ENCODE data around the gene KIF21A. TPM values are rescaled to one million over a fixed set of nuclear protein-coding genes. Genes with fewer than 3 reads are reported as not detected.

Gene KIF21A, protein sequence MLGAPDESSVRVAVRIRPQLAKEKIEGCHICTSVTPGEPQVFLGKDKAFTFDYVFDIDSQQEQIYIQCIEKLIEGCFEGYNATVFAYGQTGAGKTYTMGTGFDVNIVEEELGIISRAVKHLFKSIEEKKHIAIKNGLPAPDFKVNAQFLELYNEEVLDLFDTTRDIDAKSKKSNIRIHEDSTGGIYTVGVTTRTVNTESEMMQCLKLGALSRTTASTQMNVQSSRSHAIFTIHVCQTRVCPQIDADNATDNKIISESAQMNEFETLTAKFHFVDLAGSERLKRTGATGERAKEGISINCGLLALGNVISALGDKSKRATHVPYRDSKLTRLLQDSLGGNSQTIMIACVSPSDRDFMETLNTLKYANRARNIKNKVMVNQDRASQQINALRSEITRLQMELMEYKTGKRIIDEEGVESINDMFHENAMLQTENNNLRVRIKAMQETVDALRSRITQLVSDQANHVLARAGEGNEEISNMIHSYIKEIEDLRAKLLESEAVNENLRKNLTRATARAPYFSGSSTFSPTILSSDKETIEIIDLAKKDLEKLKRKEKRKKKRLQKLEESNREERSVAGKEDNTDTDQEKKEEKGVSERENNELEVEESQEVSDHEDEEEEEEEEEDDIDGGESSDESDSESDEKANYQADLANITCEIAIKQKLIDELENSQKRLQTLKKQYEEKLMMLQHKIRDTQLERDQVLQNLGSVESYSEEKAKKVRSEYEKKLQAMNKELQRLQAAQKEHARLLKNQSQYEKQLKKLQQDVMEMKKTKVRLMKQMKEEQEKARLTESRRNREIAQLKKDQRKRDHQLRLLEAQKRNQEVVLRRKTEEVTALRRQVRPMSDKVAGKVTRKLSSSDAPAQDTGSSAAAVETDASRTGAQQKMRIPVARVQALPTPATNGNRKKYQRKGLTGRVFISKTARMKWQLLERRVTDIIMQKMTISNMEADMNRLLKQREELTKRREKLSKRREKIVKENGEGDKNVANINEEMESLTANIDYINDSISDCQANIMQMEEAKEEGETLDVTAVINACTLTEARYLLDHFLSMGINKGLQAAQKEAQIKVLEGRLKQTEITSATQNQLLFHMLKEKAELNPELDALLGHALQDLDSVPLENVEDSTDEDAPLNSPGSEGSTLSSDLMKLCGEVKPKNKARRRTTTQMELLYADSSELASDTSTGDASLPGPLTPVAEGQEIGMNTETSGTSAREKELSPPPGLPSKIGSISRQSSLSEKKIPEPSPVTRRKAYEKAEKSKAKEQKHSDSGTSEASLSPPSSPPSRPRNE (N-terminal part only)
- total RNA-seq, result 10 to 100 TPM; 70.2 to 89.2 TPM
- 13.3 TPM for polyA plus RNA-seq (ENCODE audit: insufficient read depth, low read depth, low replicate concordance)
- long read RNA-seq, donor 1, partial matches to known transcripts, result 22 of 23 reads
- long read RNA-seq, donor 1, other reads (novel, unspliced or antisense), result 0 of 23 reads
- long read RNA-seq, donor 2, result 0 reads

- Histone ChIP-seq H3K27me3 (no peaks in the 10 kb centered on the region), H3K36me3 (ENCODE audit: low read depth, missing control alignments) (no peaks in the 10 kb centered on the region), H3K4me1 (peaks cover 6% of the 10 kb centered on the region), H3K9me3 (no peaks in the 10 kb centered on the region), H3K4me3 (peak within 1 kb of the TSS; percentile 70 to 72), H3K27ac (peak within 1 kb of the TSS; percentile 78 to 86)
- peak; percentile 88 for DNase-seq
- WGBS, 2 donors, result 1% methylated on average over 20 to 63 of the region's 72 CpGs
- intact Hi-C loops (cut with DNase I; ENCODE audit: low total_unique reads), result no loop called here
- TF ChIP-seq, protein P1, sequence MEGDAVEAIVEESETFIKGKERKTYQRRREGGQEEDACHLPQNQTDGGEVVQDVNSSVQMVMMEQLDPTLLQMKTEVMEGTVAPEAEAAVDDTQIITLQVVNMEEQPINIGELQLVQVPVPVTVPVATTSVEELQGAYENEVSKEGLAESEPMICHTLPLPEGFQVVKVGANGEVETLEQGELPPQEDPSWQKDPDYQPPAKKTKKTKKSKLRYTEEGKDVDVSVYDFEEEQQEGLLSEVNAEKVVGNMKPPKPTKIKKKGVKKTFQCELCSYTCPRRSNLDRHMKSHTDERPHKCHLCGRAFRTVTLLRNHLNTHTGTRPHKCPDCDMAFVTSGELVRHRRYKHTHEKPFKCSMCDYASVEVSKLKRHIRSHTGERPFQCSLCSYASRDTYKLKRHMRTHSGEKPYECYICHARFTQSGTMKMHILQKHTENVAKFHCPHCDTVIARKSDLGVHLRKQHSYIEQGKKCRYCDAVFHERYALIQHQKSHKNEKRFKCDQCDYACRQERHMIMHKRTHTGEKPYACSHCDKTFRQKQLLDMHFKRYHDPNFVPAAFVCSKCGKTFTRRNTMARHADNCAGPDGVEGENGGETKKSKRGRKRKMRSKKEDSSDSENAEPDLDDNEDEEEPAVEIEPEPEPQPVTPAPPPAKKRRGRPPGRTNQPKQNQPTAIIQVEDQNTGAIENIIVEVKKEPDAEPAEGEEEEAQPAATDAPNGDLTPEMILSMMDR (IDR thresholded peaks at IDR 0.05), result peak in 2 of 3 experiments; percentile 36 to 41
- no peak for TF ChIP-seq POLR2A (IDR thresholded peaks at IDR 0.05)
Observed at GRCh38 chr12:39443081-39443928, at the start of gene KIF21A. Gene KIF21A (minus strand): TSS chr12:39443120. CDS start chr12:39442970, 150 bp downstream.

DNA sequence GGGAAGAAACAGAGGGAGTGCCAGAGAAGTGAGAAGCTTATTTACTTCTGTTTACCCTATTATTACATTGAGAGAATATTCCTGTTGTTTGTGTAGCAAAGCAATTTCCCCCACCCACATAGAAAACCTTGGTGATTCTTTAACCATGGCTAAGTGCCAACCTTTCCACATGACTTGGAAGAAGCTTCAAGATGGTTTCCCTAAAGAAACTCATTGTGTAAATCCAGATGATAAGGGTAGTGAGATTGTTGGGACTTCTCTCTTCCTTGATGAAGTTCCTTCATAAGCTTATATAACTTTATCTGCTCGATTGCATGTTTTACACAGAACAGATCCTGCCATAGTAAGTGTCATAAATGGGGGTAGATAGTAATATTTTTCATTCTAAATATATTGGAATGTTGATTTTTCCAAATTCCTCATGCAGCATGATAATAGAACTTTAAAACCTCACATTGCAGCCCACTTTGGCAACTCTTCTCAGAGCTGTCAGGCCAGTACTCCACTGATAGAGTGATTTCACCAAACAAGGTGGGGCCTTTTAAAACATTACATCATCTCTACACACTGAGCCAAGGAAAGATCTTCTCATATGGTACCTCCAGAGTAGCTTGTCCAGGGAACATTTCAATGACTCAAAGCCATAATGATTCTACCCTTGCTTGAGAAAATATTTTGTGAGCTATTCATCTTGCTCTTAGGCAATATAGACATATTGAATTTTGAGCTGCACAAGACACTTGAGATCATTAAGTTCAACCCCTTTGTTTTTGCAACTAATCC is 47.8 kb upstream of the KIF21A start:
- no peaks in the 10 kb centered on the region for H3K36me3 ChIP-seq (ENCODE audit: low read depth, missing control alignments)
- H3K27ac ChIP-seq, result no peak overlapping the region
- H3K4me1 ChIP-seq, result no peaks in the 10 kb centered on the region
- DNase-seq, result no peak
- no peak overlapping the region for H3K4me3 ChIP-seq
- no peaks in the 10 kb centered on the region for H3K9me3 ChIP-seq
- H3K27me3 ChIP-seq, result no peaks in the 10 kb centered on the region
- intact Hi-C loops (cut with DNase I; ENCODE audit: low total_unique reads), result no loop called here
- TF ChIP-seq POLR2A (IDR thresholded peaks at IDR 0.05), result no peak
- TF ChIP-seq, protein P1 (IDR thresholded peaks at IDR 0.05), result no peak
- 70 to 72% methylated on average over 1 of the region's 1 CpG for WGBS, 2 donors

- no peak for TF ChIP-seq POLR2A (IDR thresholded peaks at IDR 0.05)
- TF ChIP-seq, protein P1 (IDR thresholded peaks at IDR 0.05), result no peak
- Histone ChIP-seq H3K4me3 (no peak overlapping the region), H3K36me3 (ENCODE audit: low read depth, missing control alignments) (no peaks in the 10 kb centered on the region), H3K4me1 (no peaks in the 10 kb centered on the region), H3K27ac (no peak overlapping the region), H3K27me3 (no peaks in the 10 kb centered on the region), H3K9me3 (no peaks in the 10 kb centered on the region)
- DNase-seq, result no peak
- intact Hi-C loops (cut with DNase I; ENCODE audit: low total_unique reads), result no loop called here
- 82 to 88% methylated on average over 7 of the region's 7 CpGs for WGBS, 2 donors
Observed at GRCh38 chr12:39483597-39483996, 40.7 kb upstream of the KIF21A start.

All from testis (tissue), 5 donors.